ENCODE measurements around the gene USP48.

USP48 gene

DNA sequence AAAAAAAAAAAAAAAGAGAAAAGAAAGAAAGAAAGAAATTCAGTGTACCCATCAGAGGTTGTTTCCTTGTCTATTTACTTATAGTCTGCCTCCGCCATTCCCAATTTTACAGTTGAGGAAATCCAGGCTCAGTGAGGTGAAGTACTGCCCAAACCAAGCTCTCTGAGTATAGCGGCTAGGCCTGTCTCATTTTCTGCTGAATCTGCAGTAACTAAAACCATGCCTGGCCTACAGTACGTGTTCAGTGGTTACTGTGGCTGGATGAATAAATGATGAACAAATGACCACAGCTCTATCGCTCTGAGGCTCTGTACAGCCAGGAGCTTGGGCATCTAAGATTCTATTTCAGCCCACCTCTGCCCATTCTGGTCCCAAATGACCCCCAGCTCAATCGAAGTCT lies 138.0 kb downstream of the USP48 start:
- H3K9me3 ChIP-seq (ENCODE audit: insufficient read depth, low read length) = no peaks in the 10 kb centered on the region
- H4K20me1 ChIP-seq (ENCODE audit: insufficient read depth, low read length) = no peaks in the 10 kb centered on the region
- no peaks in the 10 kb centered on the region for H3K27me3 ChIP-seq (ENCODE audit: low read depth, low read length)
- TF ChIP-seq EZH2phosphoT487 (IDR thresholded peaks at IDR 0.05; ENCODE audit: low read depth) (no peak), CTCF (IDR thresholded peaks at IDR 0.05; ENCODE audit: low read depth, low read length) (no peak)
- H3K36me3 ChIP-seq (replicated peaks; ENCODE audit: low read depth, low read length) = no peaks in the 10 kb centered on the region
- H2AFZ ChIP-seq (ENCODE audit: low read depth, low read length) = no peak overlapping the region
- H3K79me2 ChIP-seq (ENCODE audit: low read length) = no peaks in the 10 kb centered on the region
- no peak overlapping the region for H3K4me2 ChIP-seq (ENCODE audit: low read length)
- H3K4me1 ChIP-seq (ENCODE audit: low read length) = peaks cover 7% of the 10 kb centered on the region; the same call in 1 of the 2 replicates
- H3K27ac ChIP-seq (ENCODE audit: low read length) = no peak overlapping the region
- no peak overlapping the region for H3K4me3 ChIP-seq (ENCODE audit: low read length)
- H3K9ac ChIP-seq (ENCODE audit: low read length) = no peak overlapping the region

GRCh38 chr1:21644348-21644747 lies 138.6 kb downstream of the USP48 start:
- TF ChIP-seq EZH2phosphoT487 (IDR thresholded peaks at IDR 0.05; ENCODE audit: low read depth) (no peak), CTCF (IDR thresholded peaks at IDR 0.05; ENCODE audit: low read depth, low read length) (no peak)
- H3K4me1 ChIP-seq (ENCODE audit: low read length) = peaks cover 8% of the 10 kb centered on the region
- H2AFZ ChIP-seq (ENCODE audit: low read depth, low read length) = no peak overlapping the region
- H3K4me2 ChIP-seq (ENCODE audit: low read length) = no peak overlapping the region
- no peak overlapping the region for H3K4me3 ChIP-seq (ENCODE audit: low read length)
- H3K36me3 ChIP-seq (replicated peaks; ENCODE audit: low read depth, low read length) = no peaks in the 10 kb centered on the region
- H4K20me1 ChIP-seq (ENCODE audit: insufficient read depth, low read length) = no peaks in the 10 kb centered on the region
- H3K27me3 ChIP-seq (ENCODE audit: low read depth, low read length) = no peaks in the 10 kb centered on the region
- H3K9me3 ChIP-seq (ENCODE audit: insufficient read depth, low read length) = no peaks in the 10 kb centered on the region
- H3K79me2 ChIP-seq (ENCODE audit: low read length) = no peaks in the 10 kb centered on the region
- no peak overlapping the region for H3K9ac ChIP-seq (ENCODE audit: low read length)
- H3K27ac ChIP-seq (ENCODE audit: low read length) = no peak overlapping the region

DNA sequence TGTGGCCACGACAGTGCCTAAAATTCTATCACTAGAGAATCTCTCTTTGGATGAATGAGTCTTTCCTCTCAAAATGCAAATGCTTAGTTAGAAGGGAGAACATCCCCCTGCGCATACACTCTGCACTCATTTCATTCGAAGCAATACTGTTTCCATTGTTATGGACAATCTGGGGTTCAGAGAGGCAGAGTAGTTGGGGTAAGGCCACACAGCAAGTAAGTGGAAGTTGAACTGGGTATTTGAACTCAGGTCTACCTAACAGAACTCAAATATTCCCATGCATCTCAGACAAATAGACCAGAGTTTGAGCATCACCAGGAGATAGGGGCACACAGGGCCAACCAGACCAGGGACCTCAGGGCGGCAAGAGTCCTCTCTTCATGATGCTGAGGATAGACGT lies 139.3 kb downstream of the USP48 start:
- no peaks in the 10 kb centered on the region for H3K9me3 ChIP-seq (ENCODE audit: insufficient read depth, low read length)
- H4K20me1 ChIP-seq (ENCODE audit: insufficient read depth, low read length) = no peaks in the 10 kb centered on the region
- H3K4me2 ChIP-seq (ENCODE audit: low read length) = no peak overlapping the region

GRCh38 chr1:21641967-21642739 lies 140.8 kb downstream of the USP48 start:
- Histone ChIP-seq H4K20me1 (ENCODE audit: insufficient read depth, low read length) (no peaks in the 10 kb centered on the region), H3K9ac (ENCODE audit: low read length) (no peak overlapping the region), H3K79me2 (ENCODE audit: low read length) (no peaks in the 10 kb centered on the region), H2AFZ (ENCODE audit: low read depth, low read length) (no peak overlapping the region), H3K36me3 (replicated peaks; ENCODE audit: low read depth, low read length) (no peaks in the 10 kb centered on the region), H3K4me1 (ENCODE audit: low read length) (peaks cover 23% of the 10 kb centered on the region), H3K4me2 (ENCODE audit: low read length) (no peak overlapping the region), H3K4me3 (ENCODE audit: low read length) (no peak overlapping the region), H3K27ac (ENCODE audit: low read length) (no peak overlapping the region), H3K27me3 (ENCODE audit: low read depth, low read length) (no peaks in the 10 kb centered on the region), H3K9me3 (ENCODE audit: insufficient read depth, low read length) (no peaks in the 10 kb centered on the region)
- TF ChIP-seq EZH2phosphoT487 (IDR thresholded peaks at IDR 0.05; ENCODE audit: low read depth) = no peak
- no peak for TF ChIP-seq CTCF (IDR thresholded peaks at IDR 0.05; ENCODE audit: low read depth, low read length)

More for the DNA sequence above, 139.3 kb downstream of the USP48 start:
- no peak overlapping the region for H3K4me3 ChIP-seq (ENCODE audit: low read length)
- no peak overlapping the region for H3K27ac ChIP-seq (ENCODE audit: low read length)
- no peaks in the 10 kb centered on the region for H3K27me3 ChIP-seq (ENCODE audit: low read depth, low read length)
- TF ChIP-seq CTCF (IDR thresholded peaks at IDR 0.05; ENCODE audit: low read depth, low read length) (no peak), EZH2phosphoT487 (IDR thresholded peaks at IDR 0.05; ENCODE audit: low read depth) (no peak)
- no peaks in the 10 kb centered on the region for H3K79me2 ChIP-seq (ENCODE audit: low read length)
- no peak overlapping the region for H3K9ac ChIP-seq (ENCODE audit: low read length)
- H3K36me3 ChIP-seq (replicated peaks; ENCODE audit: low read depth, low read length) = no peaks in the 10 kb centered on the region
- H3K4me1 ChIP-seq (ENCODE audit: low read length) = peaks cover 15% of the 10 kb centered on the region
- no peak overlapping the region for H2AFZ ChIP-seq (ENCODE audit: low read depth, low read length)
